GM13976 (cell line): ENCODE measurements around the gene MXD4.
A peak's percentile ranks its signal among the peaks of the same experiment; 100 is the strongest.

ENCODE experiments used
- DNase-seq: peaks from one replicate; pipeline ENCODE4 v3.0.0; 2012; ENCODE audit warnings: low spot score
- in situ Hi-C: fragments of 300-500 bp; cut with MboI; formaldehyde crosslinking; loops from one replicate; pipeline ENCODE4 v1.12.0; 2022; ENCODE audit warnings: low sequenced_read_pairs, mixed read lengths, inconsistent platforms; ENCODE audit not compliant: unreplicated experiment
- TF ChIP-seq, protein P1 (sequence below): IDR thresholded peaks from 2 replicates; pipeline ENCODE4 v1.5.1; 2012; ENCODE audit warnings: borderline replicate concordance, mild to moderate bottlenecking; ENCODE audit not compliant: insufficient read depth; ENCODE audit errors: extremely low read depth, missing control alignments, control extremely low read depth

The MXD4 gene

DNA sequence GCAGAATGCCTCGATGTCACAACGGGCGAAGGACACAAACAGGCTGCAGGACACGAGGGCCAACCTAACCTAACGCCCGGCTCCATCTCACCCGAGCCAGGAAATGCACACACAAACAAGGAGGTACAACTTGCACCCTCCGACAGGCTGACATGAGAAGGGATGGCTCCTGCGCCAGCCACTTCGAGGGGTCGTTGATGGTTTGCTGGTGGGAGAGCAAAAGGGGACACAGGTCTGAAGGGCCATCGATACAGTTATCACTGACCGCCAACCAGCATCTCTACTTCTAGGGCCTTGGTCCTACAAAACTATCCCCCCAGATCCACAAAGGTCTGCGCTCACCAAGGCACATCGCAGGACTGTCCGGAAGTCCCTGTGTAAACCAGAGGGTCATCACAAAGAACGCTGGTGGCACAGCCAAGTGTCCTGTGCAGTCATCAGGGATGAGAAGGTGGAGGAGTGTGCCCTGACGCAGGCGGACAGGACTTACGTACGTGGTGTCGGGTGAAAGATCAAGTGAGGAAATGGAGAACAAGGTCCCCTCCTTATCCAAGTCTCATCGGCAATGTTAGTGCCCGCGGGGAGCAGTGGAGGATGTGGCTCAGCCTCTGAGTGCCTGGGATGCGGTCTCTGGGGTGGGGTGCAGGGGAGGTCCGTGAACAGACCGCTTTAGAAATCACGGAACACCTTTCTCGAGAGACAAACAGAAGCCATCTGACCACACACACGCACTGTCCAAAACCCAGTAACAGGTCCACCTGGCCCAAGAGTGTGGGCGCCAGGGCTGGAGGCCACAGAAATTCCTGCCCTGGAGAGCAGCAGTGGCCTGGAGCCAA lies 7.0 kb downstream of the MXD4 start:
- in situ Hi-C loops: no loop called here
- TF ChIP-seq, protein P1, sequence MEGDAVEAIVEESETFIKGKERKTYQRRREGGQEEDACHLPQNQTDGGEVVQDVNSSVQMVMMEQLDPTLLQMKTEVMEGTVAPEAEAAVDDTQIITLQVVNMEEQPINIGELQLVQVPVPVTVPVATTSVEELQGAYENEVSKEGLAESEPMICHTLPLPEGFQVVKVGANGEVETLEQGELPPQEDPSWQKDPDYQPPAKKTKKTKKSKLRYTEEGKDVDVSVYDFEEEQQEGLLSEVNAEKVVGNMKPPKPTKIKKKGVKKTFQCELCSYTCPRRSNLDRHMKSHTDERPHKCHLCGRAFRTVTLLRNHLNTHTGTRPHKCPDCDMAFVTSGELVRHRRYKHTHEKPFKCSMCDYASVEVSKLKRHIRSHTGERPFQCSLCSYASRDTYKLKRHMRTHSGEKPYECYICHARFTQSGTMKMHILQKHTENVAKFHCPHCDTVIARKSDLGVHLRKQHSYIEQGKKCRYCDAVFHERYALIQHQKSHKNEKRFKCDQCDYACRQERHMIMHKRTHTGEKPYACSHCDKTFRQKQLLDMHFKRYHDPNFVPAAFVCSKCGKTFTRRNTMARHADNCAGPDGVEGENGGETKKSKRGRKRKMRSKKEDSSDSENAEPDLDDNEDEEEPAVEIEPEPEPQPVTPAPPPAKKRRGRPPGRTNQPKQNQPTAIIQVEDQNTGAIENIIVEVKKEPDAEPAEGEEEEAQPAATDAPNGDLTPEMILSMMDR: no peak
- DNase-seq: no peak

DNA sequence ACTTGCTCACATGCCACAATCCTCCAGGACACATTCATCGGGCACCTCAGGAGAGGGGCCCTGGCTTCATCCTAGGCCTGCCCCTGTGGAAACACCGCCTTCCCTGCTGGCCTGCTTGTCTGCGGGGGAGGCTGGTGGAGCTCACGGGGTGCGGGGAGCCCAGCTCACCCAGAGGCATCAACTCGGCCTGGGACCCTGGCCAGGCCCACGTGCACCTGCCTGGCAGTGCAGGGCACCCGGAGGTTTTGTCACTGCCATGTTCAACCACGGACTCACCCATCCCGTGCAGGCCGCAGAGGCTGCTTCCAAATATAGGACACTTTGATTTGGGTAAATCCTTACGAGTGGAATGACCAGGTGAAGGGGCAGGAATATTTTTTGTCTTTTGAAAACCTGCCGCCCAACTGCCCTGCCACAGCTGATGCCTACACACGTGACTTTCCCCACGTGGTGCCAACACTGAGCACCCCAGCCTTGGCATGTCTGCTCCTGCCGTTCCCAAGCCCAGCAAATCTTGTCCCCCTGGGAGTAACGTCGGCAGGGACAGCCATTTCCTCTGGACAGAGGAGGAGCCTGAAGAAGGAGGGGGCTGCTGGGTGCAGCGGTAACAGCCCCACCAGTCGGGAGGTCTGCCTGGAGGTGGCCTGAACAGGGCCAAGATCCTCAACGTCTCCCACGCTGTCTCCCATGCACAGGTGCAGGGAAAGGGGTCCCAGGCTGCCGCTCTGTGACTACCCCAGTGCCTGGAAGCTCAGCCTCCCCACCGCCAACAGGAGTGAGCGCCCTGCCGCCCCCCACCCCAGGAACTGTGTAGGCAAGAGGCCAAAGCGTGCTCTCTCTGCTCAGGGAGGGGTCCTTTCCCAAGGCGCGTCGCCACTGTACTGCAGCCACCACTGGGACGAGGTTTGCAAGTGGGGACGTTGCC lies 8.5 kb downstream of the MXD4 start:
- in situ Hi-C loops: no loop called here
- TF ChIP-seq, protein P1: no peak
- no peak for DNase-seq

DNA sequence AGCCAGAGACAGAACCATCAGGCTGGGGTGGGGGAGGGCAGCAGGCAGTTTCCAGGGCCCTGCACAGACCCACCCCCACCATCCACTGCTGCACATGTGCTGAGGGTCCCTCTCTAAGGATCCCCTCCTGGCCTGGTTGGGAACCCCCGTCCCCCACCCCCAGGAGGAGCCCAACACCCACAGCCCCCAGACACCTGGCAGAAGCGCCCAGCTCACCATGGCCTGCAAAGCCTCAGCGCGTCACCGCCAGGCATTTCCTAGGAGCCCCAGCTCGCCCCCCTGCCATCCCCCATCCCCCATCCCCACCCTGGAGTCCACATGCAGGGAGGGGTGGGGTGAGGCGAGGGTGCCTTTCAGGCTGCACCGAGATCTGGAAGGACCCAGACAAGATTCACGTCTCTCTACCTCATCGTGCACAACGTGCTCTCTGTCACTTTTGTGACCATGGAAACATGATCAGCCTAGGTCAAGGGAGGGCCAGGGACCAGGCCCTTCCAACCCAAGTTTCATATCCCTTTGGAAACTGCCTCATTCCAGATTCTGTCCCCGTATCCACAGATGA lies 9.3 kb downstream of the MXD4 start:
- DNase-seq: peak; percentile 18
- in situ Hi-C loops: no loop called here
- TF ChIP-seq, protein P1: no peak

DNA sequence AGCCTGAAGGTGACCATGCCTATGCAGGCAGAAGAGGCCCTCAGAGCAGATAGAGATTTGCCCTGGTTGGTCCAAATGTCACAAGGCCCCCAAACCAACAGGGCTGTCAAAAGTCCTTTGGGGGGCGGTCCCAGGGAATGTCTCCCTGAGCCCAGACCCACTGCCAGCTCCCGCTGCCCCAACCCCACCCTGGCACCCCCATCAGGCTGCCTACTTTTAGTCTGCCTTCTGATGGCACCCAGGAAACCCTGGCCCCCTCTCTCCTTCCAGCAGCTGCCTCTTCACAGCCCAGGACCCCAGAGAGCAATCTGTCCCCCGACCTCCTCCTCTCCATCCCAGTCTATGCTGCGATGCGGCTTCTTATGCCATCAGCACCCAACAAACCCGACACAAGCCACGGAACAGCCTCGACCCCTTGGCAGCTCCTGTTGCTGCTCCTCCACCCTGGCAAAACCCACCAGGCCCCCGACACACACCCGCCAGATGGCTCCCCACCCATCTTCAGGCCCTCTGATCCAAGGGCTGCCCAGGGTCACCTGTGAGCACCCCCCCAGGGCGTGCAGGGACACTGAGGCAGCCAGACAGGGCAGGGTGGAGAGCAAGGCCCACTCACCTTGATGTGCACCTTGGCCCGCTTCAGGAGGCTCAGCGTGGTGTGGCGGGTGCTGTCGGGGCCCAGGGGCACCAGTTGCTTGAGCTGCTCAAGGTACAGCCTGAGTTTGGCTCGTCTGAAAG lies 9.9 kb downstream of the MXD4 start:
- in situ Hi-C loops: no loop called here
- TF ChIP-seq, protein P1: no peak
- peak; percentile 18 for DNase-seq

DNA sequence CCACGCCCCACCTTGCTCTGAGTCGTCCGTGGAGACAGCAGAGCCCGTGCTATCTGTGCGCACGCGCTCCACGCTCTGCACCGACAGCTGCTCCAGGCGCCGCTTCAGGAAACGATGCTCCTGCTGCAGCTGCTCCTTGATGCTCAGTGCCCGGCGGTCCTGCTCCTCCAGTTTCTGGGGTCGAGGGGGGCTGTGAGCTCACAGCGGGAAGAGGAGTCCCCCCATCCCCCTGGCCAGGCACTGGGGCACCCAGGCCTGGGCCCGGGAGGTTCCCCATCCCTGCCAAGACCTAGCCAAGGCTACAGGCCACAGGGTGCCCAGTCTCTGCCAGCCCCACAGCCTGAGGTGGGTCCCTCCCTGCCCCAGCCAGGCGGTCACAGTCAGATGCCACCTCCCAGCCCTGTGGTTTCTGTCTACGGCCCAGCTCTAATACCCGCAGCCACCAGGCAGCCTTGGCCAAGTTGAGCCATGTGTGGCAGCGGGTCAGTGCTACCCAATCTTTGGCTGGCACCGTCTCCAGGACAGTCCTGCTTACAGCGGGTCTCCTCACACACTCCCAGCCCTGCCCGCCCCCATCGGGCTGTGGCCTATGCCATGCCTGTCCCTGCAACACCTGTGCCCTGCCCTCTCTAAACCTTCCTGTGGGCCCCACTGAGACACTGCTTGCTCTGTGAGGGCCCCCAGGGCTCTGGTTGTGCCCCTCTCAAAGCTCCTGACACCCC lies 10.7 kb downstream of the MXD4 start:
- in situ Hi-C loops: no loop called here
- TF ChIP-seq, protein P1: no peak
- peak; percentile 22 for DNase-seq
